Caco-2 (cell line): ENCODE results near the gene SLC1A1. TPM values are rescaled to one million over a fixed set of nuclear protein-coding genes. Genes with fewer than 3 reads are reported as not detected.
"Not testable (repeated sequence)": the region's sequence is repeated elsewhere in the genome, so short reads cannot be mapped to it uniquely, and the experiment has no call there.

Experiments
- BruUV-seq: library from RNA; stranded (reverse); fragments of 400-500 nt; replicated peaks from 2 replicates; lab custom pipeline; 2021; lab: Mats Ljungman, UMichigan
- CTCF ChIA-PET: fragments of 300-600 bp; sonication (Branson Sonifier 250); formaldehyde crosslinking; loops from one replicate; lab custom pipeline; 2022; ENCODE audit warnings: antibody characterized with exemption; lab: Charles Lee
- POLR2A ChIA-PET: fragments of 300-600 bp; sonication (Branson Sonifier 250); formaldehyde crosslinking; loops from one replicate; lab custom pipeline; 2022; ENCODE audit warnings: antibody characterized with exemption; lab: Charles Lee
- DNase-seq, 2 experiments: peaks; one replicate each; pipeline versions ENCODE4 v3.0.0 to v3.0.0-alpha.2; 2020 to 2022
- H3K27me3 ChIP-seq: replicated peaks from 2 replicates; pipeline ENCODE4 v1.6.0; 2011; ENCODE audit warnings: low read length; ENCODE audit not compliant: control insufficient read depth, insufficient read depth
- H3K36me3 ChIP-seq: 2 replicates; pipeline ENCODE4 v1.5.1; 2011; ENCODE audit warnings: low read length; ENCODE audit not compliant: control insufficient read depth, insufficient read depth
- H3K4me1 ChIP-seq: fragments of 250-450 bp; sonication (Bioruptor Pico); 2 replicates; pipeline ENCODE4 v1.5.1; 2020; ENCODE audit warnings: mild to moderate bottlenecking
- H3K4me3 ChIP-seq: 2 replicates; pipeline ENCODE4 v1.5.1; 2011; ENCODE audit warnings: low read depth, mild to moderate bottlenecking, control low read depth, low read length
- H3K9me3 ChIP-seq: fragments of 250-450 bp; sonication (Bioruptor Pico); 2 replicates; pipeline ENCODE4 v1.5.1; 2020; ENCODE audit warnings: mild to moderate bottlenecking, moderate library complexity
- H3K27ac Mint-ChIP-seq: one replicate; pipeline ENCODE4 v1.8.0; 2022; ENCODE audit warnings: mixed read lengths; ENCODE audit not compliant: unreplicated experiment
- H3K27me3 Mint-ChIP-seq: one replicate; pipeline ENCODE4 v1.8.0; 2022; ENCODE audit warnings: mixed read lengths; ENCODE audit not compliant: insufficient read depth, unreplicated experiment
- H3K36me3 Mint-ChIP-seq: one replicate; pipeline ENCODE4 v1.8.0; 2022; ENCODE audit warnings: mild to moderate bottlenecking, mixed read lengths; ENCODE audit not compliant: insufficient read depth, unreplicated experiment
- H3K4me1 Mint-ChIP-seq: one replicate; pipeline ENCODE4 v1.8.0; 2022; ENCODE audit warnings: low read depth, mixed read lengths; ENCODE audit not compliant: unreplicated experiment
- H3K4me3 Mint-ChIP-seq: one replicate; pipeline ENCODE4 v1.8.0; 2022; ENCODE audit warnings: mild to moderate bottlenecking, moderate library complexity, mixed read lengths; ENCODE audit not compliant: unreplicated experiment
- H3K9me3 Mint-ChIP-seq: one replicate; pipeline ENCODE4 v1.8.0; 2022; ENCODE audit warnings: mixed read lengths; ENCODE audit not compliant: unreplicated experiment
- CTCF ChIP-seq, 2 experiments: fragments of 200-600 bp in 1 of 2; IDR thresholded peaks; 1 replicate in 1 of 2; 2 replicates in 1 of 2; pipeline versions ENCODE4 v1.5.1 to v1.8.0; 2011 to 2022; ENCODE audit warnings: antibody characterized with exemption in 1 of 2, control low read depth in 1 of 2, inconsistent platforms in 1 of 2, low read depth in 1 of 2, low read length in 1 of 2, mild to moderate bottlenecking in 1 of 2, moderate library complexity in 1 of 2; ENCODE audit not compliant: insufficient read depth in 1 of 2, severe bottlenecking in 1 of 2, unreplicated experiment in 1 of 2
- intact Hi-C: fragments of 100-400 bp; cut with micrococcal nuclease; formaldehyde crosslinking; loops from one replicate; pipeline ENCODE4 v1.10.0; 2022; ENCODE audit not compliant: unreplicated experiment
- total RNA-seq: library from RNA; stranded (reverse); gene quantifications from 2 replicates; pipeline ENCODE4 v1.2.3, GENCODE V29; 2022

The SLC1A1 gene
- total RNA-seq, 1 experiment from 2014 or later = 53.1 TPM

DNA sequence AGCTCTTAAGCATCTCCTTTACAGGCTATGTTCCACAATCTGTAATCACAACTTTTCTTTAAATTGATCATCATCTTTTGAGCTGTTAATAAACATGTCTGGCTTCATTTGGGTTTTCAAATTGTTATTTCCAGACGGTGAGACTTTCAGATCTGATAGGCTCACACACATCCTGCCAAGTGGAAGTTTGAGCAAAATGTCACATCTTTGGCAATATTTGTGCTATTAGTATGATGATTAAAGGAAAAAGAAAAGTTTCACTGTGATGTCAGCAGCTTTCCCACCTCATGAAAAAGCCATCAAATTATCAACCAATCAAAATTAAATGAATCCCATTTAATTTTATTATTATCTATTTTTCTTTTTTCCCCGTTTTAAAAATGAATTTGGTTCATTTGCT lies 29.8 kb downstream of the SLC1A1 start:
- no peak overlapping the region for H3K4me3 Mint-ChIP-seq
- CTCF ChIA-PET = no interaction called here

GRCh38 chr9:4530375-4530774 lies 40.1 kb downstream of the SLC1A1 start:
- Mint-ChIP-seq H3K36me3 (peaks cover 29% of the 10 kb centered on the region), H3K27me3 (no peaks in the 10 kb centered on the region), H3K4me1 (no peaks in the 10 kb centered on the region), H3K9me3 (peaks cover 31% of the 10 kb centered on the region), H3K4me3 (no peak overlapping the region), H3K27ac (no peak overlapping the region)
- intact Hi-C loops = no loop called here
- CTCF ChIA-PET = no interaction called here
- BruUV-seq = no TSS peak
- POLR2A ChIA-PET = no interaction called here
- H3K36me3 ChIP-seq = no peaks in the 10 kb centered on the region
- H3K9me3 ChIP-seq = no peaks in the 10 kb centered on the region
- no peak for DNase-seq
- no peaks in the 10 kb centered on the region for H3K27me3 ChIP-seq
- H3K4me3 ChIP-seq = no peak overlapping the region
- no peak for TF ChIP-seq CTCF (IDR thresholded peaks at IDR 0.05; ENCODE audit: insufficient read depth in 1 of 2, low read depth in 1 of 2, low read length in 1 of 2, severe bottlenecking in 1 of 2, unreplicated experiment in 1 of 2)
- H3K4me1 ChIP-seq = no peaks in the 10 kb centered on the region

More for the DNA sequence above, 29.8 kb downstream of the SLC1A1 start:
- Histone ChIP-seq H3K36me3 (no peaks in the 10 kb centered on the region), H3K9me3 (no peaks in the 10 kb centered on the region), H3K4me3 (no peak overlapping the region), H3K4me1 (no peaks in the 10 kb centered on the region), H3K27me3 (no peaks in the 10 kb centered on the region)
- no peak overlapping the region for H3K27ac Mint-ChIP-seq
- peaks cover 4% of the 10 kb centered on the region for H3K36me3 Mint-ChIP-seq
- no peaks in the 10 kb centered on the region for H3K9me3 Mint-ChIP-seq
- H3K4me1 Mint-ChIP-seq = no peaks in the 10 kb centered on the region
- no peak for TF ChIP-seq CTCF (IDR thresholded peaks at IDR 0.05; ENCODE audit: insufficient read depth in 1 of 2, low read depth in 1 of 2, low read length in 1 of 2, severe bottlenecking in 1 of 2, unreplicated experiment in 1 of 2)
- intact Hi-C loops = no loop called here
- POLR2A ChIA-PET = no interaction called here
- BruUV-seq = no TSS peak
- no peaks in the 10 kb centered on the region for H3K27me3 Mint-ChIP-seq
- no peak for DNase-seq

DNA sequence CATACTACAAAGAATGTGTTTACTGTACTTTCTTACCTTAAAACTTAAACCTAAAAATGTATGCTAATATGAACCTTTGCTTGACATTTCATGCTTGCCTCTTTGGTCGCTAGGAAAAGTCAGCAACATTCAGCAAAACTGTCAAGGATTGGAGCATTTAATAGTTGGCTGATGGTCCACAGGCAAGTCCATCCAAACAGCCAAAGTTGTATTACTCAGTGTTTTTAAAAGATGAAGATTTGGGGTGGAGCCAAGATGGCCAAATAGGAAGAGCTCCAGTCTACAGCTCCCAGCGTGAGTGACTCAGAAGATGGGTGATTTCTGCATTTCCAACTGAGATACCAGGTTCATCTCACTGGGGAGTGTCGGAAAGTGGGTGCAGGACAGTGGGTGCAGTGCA lies 40.6 kb downstream of the SLC1A1 start:
- H3K27ac Mint-ChIP-seq, CTCF ChIA-PET, H3K9me3 ChIP-seq, H3K4me1 Mint-ChIP-seq, intact Hi-C loops, POLR2A ChIA-PET, BruUV-seq, H3K27me3 Mint-ChIP-seq, H3K4me3 ChIP-seq, H3K4me3 Mint-ChIP-seq, H3K36me3 ChIP-seq, H3K27me3 ChIP-seq, H3K4me1 ChIP-seq, DNase-seq: not testable (repeated sequence)
- Mint-ChIP-seq H3K36me3 (peaks cover 29% of the 10 kb centered on the region), H3K9me3 (peaks cover 31% of the 10 kb centered on the region)

- H3K4me1 Mint-ChIP-seq, DNase-seq, H3K27me3 ChIP-seq, BruUV-seq, H3K4me3 ChIP-seq, H3K4me3 Mint-ChIP-seq, H3K36me3 ChIP-seq, CTCF ChIA-PET, POLR2A ChIA-PET, H3K27ac Mint-ChIP-seq, H3K27me3 Mint-ChIP-seq, H3K4me1 ChIP-seq, intact Hi-C loops, H3K9me3 ChIP-seq: not testable (repeated sequence)
- Mint-ChIP-seq H3K36me3 (peaks cover 29% of the 10 kb centered on the region), H3K9me3 (peaks cover 31% of the 10 kb centered on the region)
Measured at GRCh38 chr9:4531355-4531754, 41.1 kb downstream of the SLC1A1 start.

DNA sequence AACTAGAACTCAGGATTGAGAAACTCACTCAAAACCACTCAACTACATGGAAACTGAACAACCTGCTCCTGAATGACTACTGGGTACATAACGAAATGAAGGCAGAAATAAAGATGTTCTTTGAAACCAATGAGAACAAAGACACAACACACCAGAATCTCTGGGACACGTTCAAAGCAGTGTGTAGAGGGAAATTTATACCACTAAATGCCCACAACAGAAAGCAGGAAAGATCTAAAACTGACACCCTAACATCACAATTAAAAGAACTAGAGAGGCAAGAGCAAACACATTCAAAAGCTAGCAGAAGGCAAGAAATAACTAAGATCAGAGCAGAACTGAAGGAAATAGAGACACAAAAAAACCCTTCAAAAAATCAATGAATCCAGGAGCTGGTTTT lies 43.6 kb downstream of the SLC1A1 start:
- Mint-ChIP-seq H3K9me3 (peaks cover 25% of the 10 kb centered on the region), H3K4me1 (peaks cover 13% of the 10 kb centered on the region), H3K36me3 (peaks cover 23% of the 10 kb centered on the region)
- H3K36me3 ChIP-seq, H3K27ac Mint-ChIP-seq, BruUV-seq, H3K4me3 ChIP-seq, POLR2A ChIA-PET, CTCF ChIA-PET, H3K9me3 ChIP-seq, H3K4me3 Mint-ChIP-seq, H3K27me3 Mint-ChIP-seq, DNase-seq, H3K27me3 ChIP-seq, intact Hi-C loops: not testable (repeated sequence)
- peaks cover 13% of the 10 kb centered on the region for H3K4me1 ChIP-seq

- CTCF ChIA-PET, POLR2A ChIA-PET, H3K27ac Mint-ChIP-seq, H3K27me3 Mint-ChIP-seq, BruUV-seq, H3K9me3 ChIP-seq, H3K4me3 ChIP-seq, H3K36me3 ChIP-seq, DNase-seq, intact Hi-C loops, H3K4me3 Mint-ChIP-seq, H3K27me3 ChIP-seq: not testable (repeated sequence)
- H3K9me3 Mint-ChIP-seq = peaks cover 17% of the 10 kb centered on the region
- peaks cover 13% of the 10 kb centered on the region for H3K4me1 Mint-ChIP-seq
- peaks cover 27% of the 10 kb centered on the region for H3K4me1 ChIP-seq
- H3K36me3 Mint-ChIP-seq = peaks cover 21% of the 10 kb centered on the region
Measured at GRCh38 chr9:4536196-4536595, 45.9 kb downstream of the SLC1A1 start.
